SK-N-SH (cell line): ENCODE measurements around the gene PODXL2.

Experiments used
- CTCF ChIP-seq: fragments of 200-600 bp; sonication (generic); IDR thresholded peaks from 2 replicates; pipeline ENCODE4 v1.6.1; 2017; ENCODE audit warnings: antibody characterized with exemption, mild to moderate bottlenecking, moderate library complexity
- USF2 ChIP-seq: fragments of 150-350 bp; IDR thresholded peaks from 2 replicates; pipeline ENCODE4 v1.6.1; 2017; ENCODE audit warnings: antibody characterized with exemption, low read length, low read depth, borderline replicate concordance

- no peak for TF ChIP-seq CTCF
- no peak for TF ChIP-seq USF2
These were observed 61.1 kb downstream of the PODXL2 start for GRCh38 chr3:127690106-127690505.
